ENCODE results near the gene KPNA6.
"Not testable (repeated sequence)": the region's sequence is repeated elsewhere in the genome, so short reads cannot be mapped to it uniquely, and the experiment has no call there.

KPNA6 gene

DNA sequence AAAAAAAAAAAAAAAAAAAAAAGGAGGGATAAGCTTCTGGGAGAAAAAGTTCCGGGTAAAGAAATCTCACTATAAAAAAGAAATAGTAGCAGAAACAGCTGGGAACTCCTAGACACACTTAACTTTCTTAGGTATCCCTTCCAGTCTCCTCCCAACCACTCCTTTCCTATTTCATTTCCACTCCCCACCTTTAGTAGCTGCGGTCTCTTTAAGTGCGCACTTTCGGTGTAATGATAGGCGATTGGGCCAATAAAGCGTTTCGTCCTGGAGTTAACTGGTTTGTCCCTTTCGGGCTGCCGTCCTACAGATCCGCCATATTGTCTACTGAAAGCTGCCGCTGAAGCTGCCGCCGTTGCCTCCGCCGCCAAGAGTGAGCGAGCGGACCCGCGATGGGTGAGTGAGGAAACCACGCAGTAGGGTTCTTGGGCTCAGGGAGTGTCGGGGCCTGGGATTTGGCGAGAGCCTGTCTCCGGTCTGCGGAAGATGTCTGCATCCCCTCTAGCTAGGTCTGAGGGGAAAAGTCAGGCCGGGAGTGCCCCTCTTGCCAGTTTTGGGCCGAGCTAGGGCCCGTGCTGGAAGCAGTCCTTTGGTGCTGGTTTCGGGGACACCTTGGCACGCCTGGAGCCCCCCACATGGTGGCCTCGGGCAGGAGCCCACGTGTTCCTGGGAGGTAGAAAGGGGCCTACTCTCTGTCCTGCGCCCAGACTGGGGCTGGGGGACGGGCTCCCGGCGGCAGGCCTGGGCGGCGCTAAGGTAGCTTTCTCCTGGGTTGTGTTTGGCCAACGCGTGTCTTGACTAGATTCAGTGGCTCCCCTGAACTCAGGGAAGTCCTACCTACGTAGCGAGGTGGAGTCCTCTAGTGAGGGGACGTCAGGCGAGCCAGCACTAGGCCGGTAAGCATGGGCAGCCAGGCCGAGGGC, at the start of gene KPNA6:
Gene KPNA6 (plus strand): TSS at position 315 of the 920 bp plus-strand sequence. CDS start 75 bp downstream, at position 390.
- DNase-seq (ENCODE audit: low spot score), result peak; percentile 93

DNA sequence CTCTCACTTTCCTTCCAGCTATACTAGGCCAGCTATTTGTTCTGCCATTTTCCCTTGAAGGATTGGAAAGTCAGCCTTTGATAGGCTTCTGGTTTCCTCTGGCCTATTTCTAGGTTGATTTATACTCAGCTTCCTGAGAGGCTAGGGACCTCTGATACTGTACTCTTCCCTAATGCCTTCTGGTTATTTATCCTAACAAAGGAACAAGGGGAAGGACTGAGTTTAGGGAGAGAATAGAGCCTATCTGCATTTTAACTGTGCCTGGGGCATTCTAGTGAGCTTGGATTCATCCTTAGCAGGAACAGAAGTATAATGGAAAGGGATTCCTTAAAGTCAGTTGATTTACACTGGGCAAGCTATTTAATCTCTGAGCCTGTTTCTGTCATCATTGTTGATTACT, 46.9 kb upstream of the KPNA6 start:
- DNase-seq (ENCODE audit: low spot score), result no peak

DNA sequence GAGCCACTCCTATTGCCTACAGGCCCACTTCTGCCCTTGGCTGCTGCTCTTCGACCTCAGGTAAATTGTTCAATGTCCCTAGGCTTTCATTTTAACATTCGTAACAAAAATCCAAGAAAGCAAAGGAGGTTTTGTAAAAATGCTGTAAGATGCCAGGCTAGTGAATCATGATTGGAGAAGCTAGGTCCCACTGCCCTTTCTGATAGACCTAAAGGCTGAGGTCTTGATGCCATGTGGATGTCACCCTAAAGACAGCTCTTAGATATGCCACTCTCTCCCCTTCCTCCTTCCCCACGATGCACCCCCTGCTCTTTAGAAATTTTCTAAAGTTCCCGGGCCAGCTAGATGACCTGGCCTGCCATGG, 45.0 kb upstream of the KPNA6 start:
- no peak for DNase-seq (ENCODE audit: low spot score)

DNA sequence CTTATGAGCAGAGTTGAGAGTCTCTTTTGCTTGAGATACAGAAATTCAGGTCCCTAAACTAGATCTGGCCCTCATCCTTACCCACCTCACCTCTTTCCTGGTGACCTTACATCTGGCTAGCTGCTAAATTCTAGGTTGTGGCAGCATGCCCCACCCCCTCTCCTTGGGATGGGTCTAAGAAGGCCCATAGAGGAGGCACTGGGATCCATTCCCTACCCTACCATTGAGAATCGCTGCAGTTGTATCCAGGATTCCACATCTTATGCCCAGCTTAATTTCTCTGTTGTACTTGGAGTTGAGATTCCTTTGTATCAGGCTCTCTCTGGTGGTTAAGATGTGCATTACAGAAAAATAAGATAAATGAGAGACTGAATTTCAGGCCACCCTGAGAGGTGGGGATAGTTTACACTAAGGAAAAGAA, 44.6 kb upstream of the KPNA6 start:
- peak; percentile 93 for DNase-seq (ENCODE audit: low spot score)

DNA sequence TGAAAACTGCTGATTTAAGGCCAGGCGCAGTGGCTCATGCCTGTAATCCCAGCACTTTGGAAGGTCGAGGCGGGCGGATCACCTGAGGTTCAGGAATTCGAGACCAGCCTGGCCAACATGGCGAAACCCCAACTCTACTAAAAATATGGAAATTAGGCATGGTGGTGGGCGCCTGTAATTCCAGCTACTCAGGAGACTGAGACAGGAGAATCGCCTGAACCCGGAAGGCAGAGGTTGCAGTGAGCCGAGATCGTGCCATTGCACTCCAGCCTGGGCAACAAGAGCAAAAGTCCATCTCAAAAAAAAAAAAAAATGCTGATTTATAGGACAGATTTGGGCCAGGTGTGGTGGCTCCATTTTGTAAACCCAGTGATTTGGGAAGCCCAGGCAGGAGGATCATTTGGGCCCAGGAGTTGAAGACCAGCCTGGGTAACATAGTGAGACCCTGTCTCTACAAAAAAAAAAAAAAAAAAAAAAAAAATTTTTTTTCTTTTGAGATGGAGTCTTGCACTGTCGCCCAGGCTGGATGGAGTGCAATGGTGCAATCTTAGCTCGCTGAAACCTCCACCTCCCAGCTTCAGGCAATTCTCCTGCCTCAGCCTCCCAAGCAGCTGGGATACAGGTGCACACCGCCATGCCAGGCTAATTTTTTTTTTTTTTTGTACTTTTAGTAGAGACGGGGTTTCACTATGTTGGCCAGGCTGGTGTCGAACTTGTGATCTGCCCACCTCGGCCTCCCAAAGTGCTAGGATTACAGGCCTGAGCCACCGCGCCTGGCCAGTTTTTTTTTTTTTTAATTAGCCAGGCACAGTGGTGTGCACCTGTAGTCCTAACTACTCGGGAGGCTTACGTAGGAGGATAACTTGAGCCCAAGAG, 42.0 kb upstream of the KPNA6 start:
- not testable (repeated sequence) for DNase-seq (ENCODE audit: low spot score)

DNA sequence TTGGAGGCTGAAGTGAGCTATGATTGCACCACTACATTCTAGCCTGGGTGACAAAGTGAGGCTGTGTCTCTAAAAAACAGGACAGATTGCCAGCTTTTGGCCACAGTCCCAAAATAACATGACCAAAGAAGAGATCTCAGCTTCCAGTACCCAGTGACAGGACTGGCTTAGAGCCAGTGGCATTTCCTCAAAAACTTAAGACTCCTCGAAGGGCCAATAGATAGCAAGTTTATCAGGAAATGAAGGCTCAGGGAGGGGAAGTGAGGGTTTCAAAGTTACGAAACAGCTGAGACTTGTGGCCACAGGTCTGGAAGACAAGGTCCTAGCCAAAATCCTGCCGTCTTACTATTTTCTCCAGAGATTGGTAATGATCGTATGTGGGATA, 41.4 kb upstream of the KPNA6 start:
- peak; percentile 93 for DNase-seq (ENCODE audit: low spot score)

DNA sequence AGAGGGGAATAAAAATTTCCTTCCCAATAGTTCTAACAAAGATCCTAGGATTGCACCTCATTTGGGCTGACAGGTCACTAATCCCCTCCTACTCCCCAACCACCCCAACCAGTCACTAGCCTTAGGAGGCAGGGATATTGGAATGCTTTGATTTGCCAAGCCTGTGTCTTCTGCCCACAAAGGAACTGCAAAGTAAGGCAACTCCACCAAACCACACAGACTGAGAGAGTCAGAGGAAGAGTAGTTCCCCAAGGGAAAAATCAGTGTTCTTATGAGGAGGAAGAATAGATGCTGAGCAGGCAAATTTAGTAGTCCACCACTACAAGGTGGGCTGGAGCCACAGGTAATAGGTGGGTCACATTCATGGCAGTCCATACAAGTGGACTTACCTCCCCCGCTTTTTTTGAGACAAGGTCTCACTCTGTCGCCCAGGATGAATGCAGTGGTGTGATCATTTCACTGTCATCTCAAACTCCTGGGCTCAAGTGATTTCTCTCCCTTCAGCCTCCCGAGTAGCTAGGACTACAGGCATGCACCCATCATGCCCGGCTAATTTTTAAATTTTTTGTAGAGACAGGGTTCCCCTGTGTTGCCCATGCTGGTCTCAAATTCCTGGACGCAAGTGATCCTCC, 38.8 kb upstream of the KPNA6 start:
- DNase-seq (ENCODE audit: low spot score), result no peak

DNA sequence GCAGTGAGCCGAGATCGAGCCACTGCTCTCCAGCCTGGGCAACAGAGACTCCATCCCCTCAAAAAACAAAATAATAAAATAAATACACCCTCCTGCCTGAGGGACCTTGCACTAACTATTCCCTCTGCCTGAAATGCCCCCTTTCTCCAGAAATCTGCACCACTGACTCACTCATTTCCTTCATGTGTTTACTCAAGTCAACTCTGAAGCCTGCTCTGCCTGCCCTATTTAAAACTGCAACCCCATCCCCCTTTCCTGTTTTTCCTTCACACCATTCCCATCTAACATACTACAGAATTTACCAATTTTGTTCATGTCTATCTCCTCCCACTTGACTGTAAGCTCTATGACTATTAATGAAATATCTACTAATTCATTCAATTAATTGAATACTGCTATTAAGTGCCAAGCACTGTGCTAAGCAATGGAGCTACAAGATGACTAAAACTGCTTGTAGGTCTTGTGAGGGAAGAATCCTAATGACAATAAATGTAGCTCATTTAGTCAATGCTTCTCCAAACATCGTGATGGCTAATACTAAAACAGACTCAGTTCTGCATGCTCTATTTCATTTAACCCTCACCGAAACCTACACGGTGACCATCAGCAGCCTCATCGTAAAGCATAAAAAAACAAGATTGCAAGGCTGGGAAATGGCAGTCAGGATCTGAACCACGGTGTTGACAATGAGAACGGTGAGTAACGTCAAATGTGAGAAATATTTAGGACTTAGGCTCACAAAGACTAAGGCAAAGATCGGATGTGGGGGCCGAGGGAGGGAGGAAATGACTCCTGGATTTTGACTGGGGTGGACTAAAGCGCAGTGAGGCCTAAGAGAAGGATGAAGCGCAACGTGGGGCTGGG, 35.9 kb upstream of the KPNA6 start:
- peak; percentile 60 for DNase-seq (ENCODE audit: low spot score)

DNA sequence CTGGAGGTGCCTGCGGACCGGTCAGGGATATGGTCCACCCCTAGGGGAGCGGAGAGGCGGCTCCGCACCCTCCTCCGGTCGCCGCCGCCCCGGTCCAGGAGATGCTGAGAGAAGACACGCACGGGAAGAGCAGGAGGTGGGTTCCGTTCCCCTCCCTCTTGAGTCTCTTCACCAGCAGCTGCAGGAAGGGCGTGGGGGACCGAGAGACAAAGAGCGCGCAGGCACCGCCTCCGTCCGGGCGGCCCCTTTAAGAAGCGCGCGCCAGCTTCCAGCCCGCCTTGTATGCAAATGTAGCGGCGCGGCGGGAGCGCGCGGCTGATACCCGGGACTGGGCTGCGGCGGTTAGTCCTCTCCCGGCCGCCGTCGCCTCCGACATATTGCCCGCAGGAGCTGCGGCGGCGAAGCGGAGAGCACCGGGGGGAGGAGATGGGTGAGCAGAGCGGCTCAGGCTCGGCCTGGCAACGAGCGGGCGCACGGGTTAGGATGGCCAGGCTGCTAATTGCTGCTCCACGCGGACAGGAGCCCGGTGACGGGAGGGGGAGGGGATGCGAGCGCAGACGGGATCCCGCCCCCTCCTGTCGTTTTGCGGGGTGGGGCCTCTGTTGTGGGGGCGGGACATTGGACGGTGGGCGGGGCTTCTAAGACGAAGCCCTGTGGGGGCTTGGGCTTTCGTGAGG, 35.1 kb upstream of the KPNA6 start, which contains the start of gene TMEM39B:
Gene TMEM39B (plus strand): TSS at position 318 of the 677 bp plus-strand sequence. CDS start 109 bp downstream, at position 427.
- peak; percentile 95 for DNase-seq (ENCODE audit: low spot score)

DNA sequence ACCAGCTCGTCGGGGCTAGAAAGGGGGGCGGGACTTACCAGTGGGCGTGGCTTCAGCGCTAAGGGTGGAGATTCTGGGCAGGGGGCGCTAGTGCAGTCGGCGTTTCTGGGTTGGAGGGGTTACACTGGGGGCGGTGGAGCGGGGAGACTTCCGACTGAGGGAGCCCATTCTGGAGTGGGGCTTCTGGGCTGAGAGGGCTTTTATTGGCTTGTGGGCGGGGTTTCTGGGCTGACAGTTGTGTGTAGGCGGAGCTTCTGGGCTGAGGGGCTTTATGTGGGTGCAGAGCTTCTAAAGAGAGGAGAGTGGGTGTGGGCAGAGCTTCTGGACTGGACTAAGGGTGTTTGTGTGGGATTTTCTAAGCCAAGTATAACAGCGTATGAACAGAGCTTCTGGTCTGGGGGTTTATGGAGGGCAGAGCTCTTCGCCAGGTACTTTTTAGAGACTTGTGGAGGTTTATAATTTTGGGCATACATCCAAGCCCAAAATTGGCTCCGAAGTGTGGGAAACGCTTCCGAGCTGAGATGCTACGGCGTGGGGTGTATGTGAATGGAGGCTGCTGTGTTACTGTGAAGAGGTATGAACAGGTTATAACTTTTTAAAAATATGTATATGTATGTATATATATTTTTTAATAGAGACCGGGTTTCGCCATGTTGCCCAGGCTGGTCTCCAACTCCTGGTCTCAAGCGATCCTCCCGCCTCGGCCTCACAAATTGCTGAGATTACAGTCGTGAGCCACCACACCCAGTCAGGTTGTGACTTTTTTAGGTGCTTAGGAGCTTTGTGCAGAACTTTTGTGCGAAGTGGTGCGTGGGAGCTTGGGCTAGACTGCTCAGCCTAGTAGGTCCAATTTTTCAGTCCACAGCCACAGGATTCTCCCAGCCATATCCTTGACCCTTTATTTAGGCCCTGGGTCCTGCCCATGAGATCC, 34.3 kb upstream of the KPNA6 start:
- DNase-seq (ENCODE audit: low spot score), result no peak

DNA sequence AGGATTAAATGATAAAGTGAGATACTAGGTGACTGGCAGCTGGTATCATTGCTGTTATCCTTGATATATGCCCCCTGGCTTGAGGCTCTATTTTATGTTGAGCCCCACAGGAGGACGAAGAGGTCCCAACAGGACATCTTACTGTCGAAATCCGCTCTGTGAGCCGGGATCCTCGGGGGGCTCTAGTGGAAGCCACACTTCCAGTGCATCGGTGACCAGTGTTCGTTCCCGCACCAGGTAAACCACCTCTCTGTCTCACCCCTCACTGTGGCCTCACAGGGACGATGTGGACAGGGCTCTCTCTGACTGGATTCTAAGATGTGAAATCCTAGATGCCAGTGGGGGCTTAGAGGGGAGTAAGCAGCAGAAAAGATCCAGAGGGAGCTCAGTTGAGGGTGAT, 33.0 kb upstream of the KPNA6 start:
- DNase-seq (ENCODE audit: low spot score), result no peak

DNA sequence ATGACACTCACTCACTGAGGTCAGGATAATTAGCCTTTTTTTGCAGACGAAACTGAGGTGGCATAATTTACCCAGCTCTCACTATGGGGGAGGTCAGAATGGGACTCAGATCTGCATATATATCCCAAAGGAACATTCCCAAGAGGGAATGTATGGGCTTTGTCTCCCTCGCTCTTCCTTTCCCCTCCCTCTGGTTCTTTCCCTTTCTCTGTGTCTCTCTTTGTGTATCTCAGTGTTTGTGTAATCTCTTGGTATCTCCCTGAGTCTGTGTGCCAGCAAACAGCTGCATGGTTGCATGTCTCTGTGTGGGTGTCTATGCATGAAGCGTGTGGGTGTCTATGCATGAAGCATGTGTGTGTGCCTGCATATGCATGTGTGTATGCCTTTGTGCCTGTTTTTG, 30.4 kb upstream of the KPNA6 start:
- DNase-seq (ENCODE audit: low spot score), result peak; percentile 78

DNA sequence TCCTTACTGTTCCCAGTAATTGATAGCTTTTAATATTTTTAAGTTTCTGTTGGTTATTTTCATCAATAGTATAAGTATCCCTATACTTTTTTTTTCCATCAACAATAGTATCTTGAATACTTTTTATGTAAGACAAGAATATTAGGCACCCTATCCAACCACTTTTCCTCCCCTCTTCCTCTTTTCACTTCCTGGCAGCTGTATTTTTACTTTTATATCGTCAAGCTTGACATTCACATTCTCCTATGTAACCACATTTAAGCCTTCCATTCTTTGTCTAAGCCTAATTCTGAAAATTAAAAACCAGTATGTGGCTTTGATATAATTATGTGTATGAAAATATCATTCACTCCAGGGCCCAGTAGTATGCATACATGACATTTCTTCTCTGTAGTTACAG, 25.8 kb upstream of the KPNA6 start:
- DNase-seq (ENCODE audit: low spot score), result no peak

DNA sequence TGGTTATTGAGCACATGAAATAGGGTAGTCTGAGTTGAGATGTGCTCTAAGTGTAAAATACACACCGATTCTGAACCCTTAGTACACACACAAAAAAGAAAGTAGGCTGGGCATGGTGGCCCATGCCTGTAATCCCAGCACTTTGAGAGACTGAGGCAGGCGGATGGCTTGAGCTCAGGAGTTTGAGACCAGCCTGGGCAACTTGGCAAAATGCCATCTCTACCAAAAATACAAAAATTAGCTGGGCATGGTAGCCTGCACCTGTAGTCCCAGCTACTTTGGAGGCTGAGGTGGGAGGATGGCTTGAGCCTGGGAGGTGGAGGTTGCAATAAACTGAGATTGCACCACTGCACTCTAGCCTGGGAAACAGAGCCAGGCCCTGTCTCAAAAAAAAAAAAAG, 21.5 kb upstream of the KPNA6 start:
- DNase-seq (ENCODE audit: low spot score), result not testable (repeated sequence)

DNA sequence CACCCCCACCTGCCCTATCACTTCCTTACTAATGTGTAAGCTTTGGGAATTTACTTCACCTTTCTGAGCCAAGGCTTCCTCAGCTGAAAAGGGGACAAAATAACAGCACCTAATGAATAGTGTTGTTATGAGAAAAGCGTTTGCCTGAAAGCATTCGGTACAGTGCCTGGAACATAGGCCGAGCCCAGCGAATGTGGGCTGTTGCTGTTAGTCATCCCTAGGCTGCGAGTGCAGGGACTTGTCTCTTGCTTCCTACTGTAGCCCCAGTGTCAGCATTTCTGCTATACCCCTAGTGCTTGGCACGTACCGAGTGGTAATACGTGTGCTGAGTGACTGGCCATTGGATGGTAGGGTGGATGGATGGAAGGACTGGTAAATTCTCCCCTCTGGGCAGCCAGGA, 16.7 kb upstream of the KPNA6 start:
- DNase-seq (ENCODE audit: low spot score), result no peak

DNA sequence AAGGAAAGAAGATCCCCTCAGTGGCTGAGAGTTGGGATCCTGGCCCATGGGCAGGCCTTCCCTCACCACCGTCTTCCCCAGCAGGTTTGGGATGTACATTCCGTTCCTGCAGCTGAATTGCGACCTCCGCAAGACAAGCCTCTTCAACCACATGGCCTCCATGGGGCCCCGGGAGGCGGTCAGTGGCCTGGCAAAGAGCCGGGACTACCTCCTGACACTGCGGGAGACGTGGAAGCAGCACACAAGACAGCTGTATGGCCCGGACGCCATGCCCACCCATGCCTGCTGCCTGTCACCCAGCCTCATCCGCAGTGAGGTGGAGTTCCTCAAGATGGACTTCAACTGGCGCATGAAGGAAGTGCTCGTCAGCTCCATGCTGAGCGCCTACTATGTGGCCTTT, 16.3 kb upstream of the KPNA6 start:
- no peak for DNase-seq (ENCODE audit: low spot score)

DNA sequence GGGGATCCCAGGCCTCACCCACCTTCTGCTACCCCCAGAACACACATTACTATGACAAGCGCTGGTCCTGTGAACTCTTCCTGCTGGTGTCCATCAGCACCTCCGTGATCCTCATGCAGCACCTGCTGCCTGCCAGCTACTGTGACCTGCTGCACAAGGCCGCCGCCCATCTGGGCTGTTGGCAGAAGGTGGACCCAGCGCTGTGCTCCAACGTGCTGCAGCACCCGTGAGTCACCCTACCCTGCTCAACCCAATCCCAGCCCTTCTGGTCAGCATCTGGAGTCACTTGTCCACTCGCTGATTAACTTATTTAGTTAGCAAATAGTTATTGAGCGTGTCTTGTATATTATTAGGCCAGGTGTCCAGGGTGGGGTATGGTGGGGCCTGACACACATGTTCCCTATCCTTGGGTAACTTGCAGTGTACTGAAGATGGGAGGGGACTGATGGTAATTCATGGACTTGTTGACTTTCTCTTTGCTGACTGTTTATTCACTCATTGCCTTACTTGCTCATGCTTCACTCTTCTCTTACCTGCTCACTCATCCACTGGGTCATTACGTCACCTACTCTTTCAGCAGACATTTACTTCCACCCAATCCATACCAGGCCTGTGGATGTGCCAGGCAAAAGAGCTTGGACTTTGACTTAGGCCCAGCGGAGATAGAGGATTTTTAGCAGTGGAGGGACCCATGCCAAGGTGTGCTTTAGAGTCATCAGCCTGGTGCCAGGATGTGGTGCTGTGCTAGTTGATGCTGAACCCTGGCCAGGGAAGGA, 12.9 kb upstream of the KPNA6 start:
- no peak for DNase-seq (ENCODE audit: low spot score)

DNA sequence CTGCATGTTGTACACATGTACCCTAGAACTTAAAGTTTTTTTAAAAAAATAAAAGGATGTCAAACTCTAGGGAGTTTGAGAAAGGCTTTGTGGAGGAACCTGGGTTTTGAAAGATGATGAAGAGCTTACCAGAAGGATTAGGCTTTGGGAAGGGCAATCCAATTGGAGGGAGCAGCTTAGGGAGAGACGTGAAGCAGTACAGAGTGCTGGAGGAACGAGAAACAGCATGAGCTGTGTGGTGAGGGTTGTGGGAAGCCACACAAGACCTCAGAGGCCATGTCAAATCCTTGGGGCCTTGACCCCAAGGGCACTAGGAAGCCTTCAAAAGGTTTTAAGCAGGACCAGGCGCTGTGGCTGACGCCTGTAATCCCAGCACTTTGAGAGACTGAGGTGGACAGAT, 8.4 kb upstream of the KPNA6 start:
- no peak for DNase-seq (ENCODE audit: low spot score)

DNA sequence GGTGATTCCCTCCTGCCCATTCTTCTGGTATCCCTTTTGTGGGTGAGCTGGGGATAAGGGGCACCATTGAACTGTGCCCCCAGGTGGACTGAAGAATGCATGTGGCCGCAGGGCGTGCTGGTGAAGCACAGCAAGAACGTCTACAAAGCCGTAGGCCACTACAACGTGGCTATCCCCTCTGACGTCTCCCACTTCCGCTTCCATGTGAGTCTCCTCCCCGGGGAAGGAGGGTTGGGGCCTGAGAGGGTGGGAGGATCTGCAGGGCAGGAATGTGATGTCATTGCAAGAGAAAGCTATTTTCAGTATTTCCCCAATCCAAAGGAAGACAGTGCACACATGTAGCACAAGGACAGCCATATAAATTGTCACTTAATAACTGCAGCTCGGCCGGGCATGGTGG, 7.5 kb upstream of the KPNA6 start:
- DNase-seq (ENCODE audit: low spot score), result no peak
